Measurements from ENCODE around the gene OR51B4.

The OR51B4 gene

DNA sequence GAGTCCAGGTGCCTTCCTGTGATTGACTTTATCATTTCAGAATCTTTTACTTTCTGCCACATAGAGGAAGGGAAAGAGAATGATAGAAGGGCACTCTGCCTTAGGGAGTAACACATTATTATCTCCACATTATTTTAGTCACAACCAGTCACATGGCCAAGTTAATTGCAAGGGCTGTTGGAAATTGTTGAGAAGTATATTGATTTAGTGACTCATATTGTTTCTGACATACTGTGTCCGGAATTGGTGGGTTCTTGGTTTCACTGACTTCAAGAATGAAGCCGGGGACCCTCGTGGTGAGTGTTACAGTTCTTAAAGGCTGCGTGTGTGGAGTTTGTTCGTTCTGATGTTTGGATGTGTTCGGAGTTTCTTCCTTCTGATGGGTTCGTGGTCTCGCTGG lies 8.7 kb downstream of the OR51B4 start:
- DNase-seq: no peak

DNA sequence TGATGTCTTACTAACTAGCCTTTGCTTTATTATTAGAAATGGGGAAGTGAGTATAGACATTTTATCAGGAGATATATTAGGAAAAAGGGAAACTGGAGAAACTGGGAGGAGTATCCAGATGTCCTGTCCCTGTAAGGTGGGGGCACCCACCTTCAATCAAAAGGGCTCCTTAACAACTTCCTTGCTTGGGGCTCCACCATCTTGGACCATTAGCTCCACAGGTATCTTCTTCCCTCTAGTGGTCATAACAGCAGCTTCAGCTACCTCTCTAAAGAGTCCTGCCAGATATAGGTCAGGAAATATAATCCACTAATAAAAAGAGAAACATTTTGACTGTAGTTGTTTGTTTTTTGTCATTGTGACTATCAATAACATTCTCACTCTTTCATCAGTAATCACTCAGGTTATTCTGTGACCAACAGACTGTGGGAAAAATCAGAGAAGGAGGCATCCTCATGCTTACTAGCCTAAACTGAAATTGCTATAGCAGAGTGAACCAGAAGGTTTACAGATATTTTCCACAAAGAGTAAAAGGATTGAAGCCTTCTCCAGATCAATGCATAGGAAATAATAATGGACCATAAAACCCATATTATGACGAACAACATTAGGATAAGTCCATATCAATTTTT lies 10.4 kb downstream of the OR51B4 start:
- no peak for DNase-seq

DNA sequence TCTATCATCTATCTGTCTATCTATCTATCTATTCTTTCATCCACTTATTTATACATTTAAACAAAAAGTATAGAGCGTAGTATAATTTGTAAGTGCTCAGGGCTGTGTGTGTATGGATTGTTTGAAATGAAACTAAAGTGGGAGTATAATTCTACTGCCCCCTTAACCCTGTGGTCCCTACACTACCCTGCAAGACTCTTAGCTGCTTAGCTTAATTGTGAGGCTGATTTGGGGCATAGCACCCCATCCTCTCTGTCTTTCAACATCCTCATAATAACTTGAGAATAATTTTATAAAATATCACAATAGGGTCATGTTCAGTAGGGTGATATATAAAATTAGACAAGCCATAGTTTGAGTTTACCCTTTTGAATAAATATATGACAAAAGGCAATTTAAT lies 11.6 kb downstream of the OR51B4 start:
- DNase-seq: no peak

DNA sequence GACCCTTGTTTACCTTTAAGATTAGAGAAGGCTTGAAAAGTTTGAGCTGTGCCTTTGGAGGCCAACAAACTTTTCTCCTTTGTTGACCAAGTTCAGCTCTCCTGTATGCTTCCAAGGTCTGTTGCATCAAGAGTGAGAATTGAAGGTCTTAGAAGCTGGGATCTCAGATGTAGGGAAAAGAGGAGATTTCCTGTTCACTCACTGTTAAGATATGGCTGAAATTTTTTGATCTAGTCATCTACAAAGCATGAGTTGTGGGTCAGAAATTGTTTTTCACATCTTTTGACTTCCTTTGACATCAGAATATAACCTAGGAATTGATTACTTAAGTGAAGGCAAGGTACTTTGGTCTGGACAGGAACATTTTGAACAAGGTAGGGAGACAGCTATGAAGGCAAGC lies 12.1 kb downstream of the OR51B4 start:
- DNase-seq: no peak

DNA sequence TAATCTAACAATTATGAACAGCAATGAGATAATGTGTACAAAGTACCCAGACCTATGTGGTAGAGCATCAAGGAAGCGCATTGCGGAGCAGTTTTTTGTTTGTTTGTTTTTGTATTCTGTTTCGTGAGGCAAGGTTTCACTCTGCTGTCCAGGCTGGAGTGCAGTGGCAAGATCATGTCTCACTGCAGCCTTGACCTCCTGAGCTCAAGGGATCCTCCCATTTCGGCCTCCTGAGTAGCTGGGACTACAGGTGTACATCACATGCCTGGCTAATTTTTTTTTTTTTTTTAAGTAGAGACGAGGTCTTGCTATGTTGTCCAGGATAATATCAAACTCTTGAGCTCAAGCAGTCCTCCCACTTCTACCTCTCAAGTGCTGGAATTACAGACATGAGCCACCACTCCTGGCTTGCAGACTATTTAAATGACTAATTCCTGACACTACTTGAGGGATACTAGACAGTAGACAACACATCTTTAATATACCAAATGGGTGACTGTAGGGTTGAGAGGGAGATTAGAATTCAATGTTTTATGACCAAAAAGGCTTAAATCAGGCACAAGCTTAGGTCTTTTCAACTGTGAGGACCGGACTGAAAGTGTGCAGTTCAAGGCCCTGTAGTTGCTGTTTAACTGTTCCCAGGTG lies 12.7 kb downstream of the OR51B4 start:
- no peak for DNase-seq

DNA sequence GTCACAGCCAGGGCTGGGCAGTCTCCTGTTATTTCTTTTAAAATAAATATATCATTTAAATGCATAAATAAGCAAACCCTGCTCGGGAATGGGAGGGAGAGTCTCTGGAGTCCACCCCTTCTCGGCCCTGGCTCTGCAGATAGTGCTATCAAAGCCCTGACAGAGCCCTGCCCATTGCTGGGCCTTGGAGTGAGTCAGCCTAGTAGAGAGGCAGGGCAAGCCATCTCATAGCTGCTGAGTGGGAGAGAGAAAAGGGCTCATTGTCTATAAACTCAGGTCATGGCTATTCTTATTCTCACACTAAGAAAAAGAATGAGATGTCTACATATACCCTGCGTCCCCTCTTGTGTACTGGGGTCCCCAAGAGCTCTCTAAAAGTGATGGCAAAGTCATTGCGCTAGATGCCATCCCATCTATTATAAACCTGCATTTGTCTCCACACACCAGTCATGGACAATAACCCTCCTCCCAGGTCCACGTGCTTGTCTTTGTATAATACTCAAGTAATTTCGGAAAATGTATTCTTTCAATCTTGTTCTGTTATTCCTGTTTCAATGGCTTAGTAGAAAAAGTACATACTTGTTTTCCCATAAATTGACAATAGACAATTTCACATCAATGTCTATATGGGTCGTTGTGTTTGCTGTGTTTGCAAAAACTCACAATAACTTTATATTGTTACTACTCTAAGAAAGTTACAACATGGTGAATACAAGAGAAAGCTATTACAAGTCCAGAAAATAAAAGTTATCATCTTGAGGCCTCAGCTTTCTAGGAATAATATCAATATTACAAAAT lies 13.4 kb downstream of the OR51B4 start:
- no peak for DNase-seq

DNA sequence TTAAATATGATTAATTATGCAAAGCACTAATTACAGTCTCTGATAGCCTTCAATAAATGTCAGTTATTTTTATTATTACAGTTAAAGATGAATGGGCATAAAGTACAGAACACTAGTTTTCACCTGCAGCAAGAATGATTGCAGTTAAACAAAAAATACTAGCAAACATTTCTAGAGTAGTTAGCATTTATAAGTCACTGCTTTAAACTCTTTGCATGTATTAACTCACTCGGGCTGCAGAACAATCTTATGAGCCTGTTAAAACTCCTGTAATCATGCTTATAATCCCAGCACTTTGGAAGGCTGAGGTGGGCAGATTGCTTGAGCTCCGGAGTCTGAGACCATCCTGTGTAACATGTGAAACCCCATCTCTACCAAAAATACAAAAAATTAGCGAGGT lies 14.8 kb downstream of the OR51B4 start:
- DNase-seq: no peak

DNA sequence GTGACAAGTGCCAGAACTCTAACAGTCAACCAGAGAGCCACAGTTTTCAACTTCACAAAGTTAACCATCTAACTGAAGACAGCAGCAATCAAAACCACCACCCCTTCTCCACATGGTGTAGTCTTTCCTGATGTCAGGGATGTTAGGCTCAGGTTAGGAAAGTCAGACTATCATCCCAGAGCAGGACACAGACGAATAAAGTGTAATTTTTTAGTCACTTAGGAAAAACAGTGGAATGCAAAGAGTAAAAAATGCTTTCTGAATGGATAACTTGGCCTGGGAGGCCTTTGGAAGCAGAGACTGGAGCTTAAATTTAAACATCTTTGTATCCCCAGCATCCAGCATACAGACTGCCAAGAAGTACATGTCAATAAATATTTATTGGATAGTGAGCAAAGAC lies 15.4 kb downstream of the OR51B4 start:
- DNase-seq: no peak

DNA sequence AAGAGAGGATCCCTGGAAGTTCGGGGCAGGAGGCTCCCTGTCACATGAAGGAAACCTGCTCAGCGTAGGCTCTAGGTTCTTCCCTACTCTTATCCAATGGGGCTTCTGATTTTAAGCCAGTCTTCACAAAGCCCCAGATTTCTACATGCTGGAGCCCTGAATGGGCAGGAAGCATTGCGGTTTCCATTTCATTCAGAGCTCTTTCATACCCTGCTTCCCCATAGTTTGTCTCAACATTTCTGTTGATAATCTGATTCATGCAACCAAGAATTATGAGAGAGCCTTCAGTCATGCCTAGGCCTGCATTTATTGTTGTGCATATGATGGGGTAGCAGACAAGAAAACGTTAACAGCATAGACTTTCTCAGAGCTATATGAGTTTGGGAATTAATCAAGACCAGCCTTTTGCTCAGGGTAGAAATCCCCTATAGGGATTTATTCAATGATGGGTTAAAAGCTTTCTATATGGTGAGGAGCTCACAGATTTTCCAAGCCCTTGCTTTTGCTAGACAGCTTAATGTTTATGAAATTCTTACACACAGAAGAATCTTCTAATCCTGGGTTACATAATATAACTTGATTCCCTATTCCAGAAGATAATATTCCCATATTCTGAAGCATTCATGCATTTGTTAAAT lies 15.9 kb downstream of the OR51B4 start:
- DNase-seq: no peak

DNA sequence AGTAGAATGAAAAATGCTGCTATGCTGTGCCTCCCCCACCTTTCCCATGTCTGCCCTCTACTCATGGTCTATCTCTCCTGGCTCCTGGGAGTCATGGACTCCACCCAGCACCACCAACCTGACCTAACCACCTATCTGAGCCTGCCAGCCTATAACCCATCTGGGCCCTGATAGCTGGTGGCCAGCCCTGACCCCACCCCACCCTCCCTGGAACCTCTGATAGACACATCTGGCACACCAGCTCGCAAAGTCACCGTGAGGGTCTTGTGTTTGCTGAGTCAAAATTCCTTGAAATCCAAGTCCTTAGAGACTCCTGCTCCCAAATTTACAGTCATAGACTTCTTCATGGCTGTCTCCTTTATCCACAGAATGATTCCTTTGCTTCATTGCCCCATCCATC lies 17.1 kb downstream of the OR51B4 start:
- no peak for DNase-seq

DNA sequence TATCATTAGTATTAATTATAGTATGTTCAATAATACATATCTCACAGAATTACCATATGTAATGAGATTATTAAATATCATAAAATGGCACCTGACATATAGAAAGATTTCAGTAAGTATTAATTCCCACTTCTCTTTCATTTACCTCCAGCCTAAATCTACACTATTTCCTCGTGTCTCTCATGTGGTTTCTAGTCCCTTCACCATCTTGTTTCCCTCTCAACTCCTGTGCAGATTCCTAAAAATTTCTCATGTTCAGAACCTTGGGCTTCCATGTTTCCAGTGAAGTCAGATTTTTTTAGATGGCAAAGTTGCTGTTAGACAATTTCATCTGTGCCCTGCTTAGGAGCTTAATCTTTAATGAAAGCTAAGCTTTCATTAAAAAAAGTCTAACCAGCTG lies 17.9 kb downstream of the OR51B4 start:
- no peak for DNase-seq

DNA sequence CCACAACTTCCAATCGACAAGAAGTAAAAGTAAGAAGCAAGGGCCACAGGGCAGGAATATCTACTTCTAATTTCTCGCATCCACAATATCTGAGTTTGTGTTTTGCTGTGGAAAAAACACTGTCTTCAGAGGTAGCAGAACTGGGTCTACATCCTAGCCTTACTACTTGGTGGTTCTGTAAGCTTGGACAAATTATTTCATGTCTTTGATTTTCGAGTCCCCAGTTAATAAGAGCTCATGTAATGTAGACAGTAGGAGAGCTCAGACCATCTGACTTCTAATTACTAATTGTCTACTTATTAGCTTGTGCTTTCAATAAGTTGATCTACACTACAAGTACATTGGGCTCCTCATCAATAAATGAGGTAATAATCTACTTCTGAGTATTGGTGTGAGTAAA lies 18.7 kb downstream of the OR51B4 start:
- DNase-seq: no peak

DNA sequence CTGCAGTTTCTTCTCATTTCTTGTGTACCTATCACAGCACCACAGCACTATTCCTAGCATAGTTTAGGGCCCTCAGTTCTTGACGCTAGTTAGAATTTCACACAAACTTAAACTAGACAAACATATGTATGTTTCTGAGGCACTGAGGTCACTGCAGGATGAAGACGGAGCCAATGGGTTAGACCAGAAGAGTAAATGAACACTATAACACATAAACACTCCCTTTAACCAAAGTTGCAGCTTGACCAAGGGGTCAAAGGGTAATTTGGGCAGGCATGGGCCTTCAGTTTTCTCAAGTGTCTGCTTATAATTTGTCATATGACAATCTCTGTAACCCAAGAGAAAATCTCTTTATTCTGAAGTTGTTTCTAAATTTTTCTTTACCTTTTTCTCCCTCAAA lies 19.1 kb downstream of the OR51B4 start:
- DNase-seq: no peak

DNA sequence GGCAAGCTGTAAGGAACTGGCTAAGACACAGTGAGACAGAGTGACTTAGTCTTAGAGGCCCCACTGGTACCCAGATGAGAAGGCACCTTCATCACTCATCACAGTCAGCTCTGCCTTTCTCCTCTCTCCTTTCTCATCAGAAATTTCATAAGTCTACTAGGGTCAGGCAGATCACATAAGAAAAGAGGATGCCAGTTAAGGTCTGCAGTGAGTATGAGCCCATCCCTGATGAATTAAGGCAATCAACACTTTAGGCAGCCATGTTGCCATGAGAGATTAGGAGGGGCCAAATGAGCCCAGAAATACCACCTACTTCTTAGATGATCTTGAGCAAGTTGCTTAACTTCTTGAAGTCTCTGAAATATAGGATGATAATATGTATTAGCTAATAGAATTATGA lies 20.1 kb downstream of the OR51B4 start:
- no peak for DNase-seq

DNA sequence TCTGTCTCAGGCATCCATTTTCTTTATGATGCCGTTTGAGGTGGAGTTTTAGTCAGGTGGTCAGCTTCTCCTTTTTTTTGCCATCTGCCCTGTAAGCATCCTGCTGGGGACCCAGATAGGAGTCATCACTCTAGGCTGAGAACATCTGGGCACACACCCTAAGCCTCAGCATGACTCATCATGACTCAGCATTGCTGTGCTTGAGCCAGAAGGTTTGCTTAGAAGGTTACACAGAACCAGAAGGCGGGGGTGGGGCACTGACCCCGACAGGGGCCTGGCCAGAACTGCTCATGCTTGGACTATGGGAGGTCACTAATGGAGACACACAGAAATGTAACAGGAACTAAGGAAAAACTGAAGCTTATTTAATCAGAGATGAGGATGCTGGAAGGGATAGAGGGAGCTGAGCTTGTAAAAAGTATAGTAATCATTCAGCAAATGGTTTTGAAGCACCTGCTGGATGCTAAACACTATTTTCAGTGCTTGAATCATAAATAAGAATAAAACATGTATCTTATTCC lies 21.1 kb downstream of the OR51B4 start:
- DNase-seq: no peak

DNA sequence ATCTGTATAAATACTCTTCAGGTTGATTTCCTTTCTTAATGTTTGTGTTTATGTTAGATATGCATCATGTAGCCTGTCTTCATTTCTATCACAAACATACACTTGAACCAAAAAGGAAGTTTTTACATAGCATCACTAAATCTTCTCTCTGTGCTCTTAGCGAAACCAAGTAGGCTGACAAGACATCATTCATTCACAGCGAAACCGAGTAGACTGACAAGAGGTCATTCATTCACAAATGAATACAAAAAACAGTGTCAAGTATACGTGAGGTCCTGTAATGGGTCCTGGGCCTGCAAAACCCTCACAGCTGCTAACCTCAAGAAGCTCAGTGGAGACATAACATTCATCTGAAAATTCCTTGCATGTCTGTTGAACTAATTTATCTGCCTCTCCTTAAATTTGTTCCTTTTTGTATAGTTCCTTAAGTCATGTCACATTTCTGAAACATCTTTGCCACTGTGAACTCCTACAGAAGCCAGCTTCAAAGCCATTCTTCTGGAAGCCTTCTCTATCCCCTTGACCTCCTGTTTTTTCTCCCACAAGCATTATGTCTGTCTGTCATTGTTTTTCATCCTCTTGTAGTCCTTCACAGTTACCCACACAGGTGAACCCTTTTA lies 22.2 kb downstream of the OR51B4 start:
- no peak for DNase-seq

DNA sequence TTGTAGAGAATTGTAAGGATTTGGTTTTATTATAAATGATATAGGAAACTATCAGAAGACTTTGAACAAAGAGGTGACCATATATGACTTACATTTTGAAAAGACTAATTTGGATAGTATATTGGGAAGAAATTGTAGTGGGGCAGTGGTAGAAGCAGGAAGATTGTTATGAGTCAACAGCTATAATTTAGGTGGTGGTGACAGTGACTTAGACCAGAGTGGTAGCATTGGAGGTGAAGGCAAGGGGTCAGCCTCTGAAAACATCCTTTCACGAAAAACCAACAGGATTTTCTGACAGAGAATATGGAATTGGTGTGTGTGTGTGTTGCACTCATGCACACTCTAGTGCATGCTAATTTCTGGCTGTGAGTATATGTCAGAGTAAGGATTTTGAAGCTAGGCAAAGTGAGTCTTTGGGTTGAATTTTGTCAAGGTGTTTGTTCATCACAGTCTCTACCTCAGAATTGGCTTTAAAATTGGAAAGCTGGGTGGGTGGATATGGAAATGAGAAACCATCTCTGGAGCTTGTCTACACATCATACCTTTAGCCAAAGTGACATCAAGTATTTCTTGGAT lies 23.9 kb downstream of the OR51B4 start:
- DNase-seq: no peak

DNA sequence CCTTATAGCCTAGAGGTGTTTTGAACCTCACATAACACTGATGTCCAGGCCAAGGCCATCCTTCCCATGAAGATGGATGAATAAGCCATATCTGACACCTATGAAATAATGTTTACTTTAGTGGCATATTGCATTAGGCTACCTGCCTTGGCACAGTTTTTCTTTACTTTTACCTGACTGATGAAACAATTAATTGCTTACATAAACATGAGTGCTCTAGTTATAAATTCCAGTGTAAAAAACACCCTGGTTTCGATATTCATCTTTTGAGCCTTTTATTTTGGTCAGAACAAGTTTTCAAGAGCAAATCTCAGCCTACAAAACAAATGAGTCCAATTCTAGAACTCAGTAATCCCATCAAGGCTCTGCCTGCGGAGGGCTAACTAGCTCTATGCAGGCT lies 25.0 kb downstream of the OR51B4 start:
- DNase-seq: no peak

DNA sequence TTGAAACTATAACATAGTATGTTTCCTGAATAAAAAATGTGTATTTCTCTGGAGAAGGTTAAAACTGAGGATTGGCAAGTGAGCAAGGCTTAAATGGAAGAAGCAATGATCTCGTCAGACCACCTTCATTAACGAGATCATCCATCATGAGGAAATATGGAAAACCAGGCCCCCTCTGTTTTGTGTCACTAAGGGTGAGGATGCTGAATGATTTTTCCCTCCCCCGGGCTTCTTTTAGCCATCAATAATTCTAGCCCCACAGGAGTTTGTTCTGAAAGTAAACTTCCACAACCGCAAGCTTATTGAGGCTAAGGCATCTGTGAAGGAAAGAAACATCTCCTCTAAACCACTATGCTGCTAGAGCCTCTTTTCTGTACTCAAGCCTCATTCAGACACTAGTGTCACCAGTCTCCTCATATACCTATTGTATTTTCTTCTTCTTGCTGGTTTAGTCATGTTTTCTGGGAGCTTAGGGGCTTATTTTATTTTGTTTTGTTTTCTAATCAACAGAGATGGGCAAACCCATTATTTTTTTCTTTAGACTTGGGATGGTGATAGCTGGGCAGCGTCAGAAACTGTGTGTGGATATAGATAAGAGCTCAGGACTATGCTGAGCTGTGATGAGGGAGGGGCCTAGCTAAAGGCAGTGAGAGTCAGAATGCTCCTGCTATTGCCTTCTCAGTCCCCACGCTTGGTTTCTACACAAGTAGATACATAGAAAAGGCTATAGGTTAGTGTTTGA lies 26.2 kb downstream of the OR51B4 start:
- no peak for DNase-seq

DNA sequence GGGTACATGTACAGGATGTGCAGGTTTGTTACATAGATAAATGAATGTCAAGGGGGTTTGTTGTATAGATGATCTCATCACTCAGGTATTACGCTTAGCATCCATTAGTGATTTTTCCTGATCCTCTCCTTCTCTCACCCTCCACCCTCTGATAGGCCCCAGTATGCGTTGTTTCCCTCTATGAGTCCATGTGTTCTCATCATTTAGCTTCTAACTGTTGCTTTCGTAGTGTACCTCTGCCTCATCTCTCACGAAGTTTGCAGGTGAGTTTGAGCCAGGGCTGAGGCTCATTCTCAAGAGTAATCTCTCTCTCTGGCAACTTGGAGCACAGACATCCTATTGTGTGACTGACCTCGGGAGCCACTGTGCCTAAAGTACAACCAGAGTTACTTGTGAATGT lies 27.4 kb downstream of the OR51B4 start:
- DNase-seq: no peak

DNA sequence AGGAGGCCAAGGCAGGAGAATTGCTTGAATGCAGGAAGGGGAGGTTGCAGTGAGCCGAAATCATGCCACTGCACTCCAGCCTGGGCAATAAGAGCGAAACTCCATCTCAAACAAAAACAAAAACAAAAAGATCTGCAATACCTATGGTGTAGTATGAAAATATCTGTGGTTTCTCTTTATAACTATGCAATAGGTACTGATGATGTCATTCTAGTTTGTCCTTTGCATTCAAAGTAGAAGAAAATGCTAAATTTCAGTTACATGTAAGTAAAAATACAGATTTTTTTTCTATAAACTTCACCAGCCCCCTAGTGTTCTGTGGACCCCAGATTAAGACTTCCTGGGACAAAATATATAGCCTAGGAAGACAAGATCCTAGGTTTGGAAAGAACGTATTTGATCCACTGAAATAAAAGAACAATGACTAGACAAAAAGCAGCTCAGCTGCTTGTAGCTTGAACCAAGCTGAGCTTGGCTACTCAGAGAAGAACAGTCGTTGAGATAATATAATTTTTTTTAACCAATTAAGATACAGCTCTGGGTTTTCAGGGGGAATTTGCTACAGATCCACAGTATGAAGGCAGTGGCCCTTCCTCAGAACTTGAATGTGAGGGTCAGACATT lies 29.2 kb downstream of the OR51B4 start:
- DNase-seq: no peak

DNA sequence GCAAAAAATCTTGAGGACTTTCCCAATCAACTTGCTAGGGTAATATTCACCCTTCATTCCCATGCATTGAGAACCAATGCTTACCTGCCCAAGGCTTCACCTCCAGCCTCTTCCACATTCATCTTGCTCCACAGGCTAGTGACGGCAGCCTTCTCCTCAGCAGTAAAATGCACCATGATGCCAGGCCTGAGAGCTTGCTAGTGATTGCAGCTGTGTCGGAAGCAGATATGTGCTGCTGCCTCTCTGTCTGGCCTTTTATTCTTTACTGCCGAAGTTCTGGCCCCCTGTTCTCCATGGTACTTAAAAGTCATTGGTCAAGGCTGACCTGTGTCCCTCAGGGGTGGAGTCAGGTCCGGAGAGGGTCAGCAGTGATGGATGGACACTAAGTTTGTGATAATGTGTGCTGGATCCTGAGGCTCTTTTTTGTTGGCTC lies 32.0 kb downstream of the OR51B4 start, which contains the start of gene HBE1:
HBE1 (minus strand) TSS at position 231 of the 433 bp plus-strand sequence; CDS start at position 176, 55 bp downstream.
- no peak for DNase-seq
